M059J (cell line): ENCODE data around the gene OR10G3. TPM values are rescaled to one million over a fixed set of nuclear protein-coding genes. Genes with fewer than 3 reads are reported as not detected.

Experiments used
- DNase-seq: peaks from one replicate; pipeline ENCODE4 v3.0.0-alpha.2; 2012; ENCODE audit warnings: low read depth
- total RNA-seq: library from RNA; depleted of rRNA; stranded (reverse); fragments of >200 nt; shearing (Covaris generic); gene quantifications from 2 replicates; pipeline ENCODE4 v1.2.3, GENCODE V29; 2014; rRNA removed

Gene OR10G3
- total RNA-seq, 1 experiment from 2014 or later = not detected

- no peak for DNase-seq
Observed at GRCh38 chr14:21535545-21536417, 44.1 kb downstream of the OR10G3 start.

GRCh38 chr14:21534576-21534975 is 45.3 kb downstream of the OR10G3 start:
- no peak for DNase-seq

GRCh38 chr14:21533294-21533693 is 46.6 kb downstream of the OR10G3 start:
- DNase-seq = no peak

GRCh38 chr14:21529515-21529914 is 50.4 kb downstream of the OR10G3 start:
- no peak for DNase-seq

GRCh38 chr14:21528381-21529348 is 51.2 kb downstream of the OR10G3 start:
- DNase-seq = no peak

GRCh38 chr14:21527318-21527679 is 52.6 kb downstream of the OR10G3 start:
- no peak for DNase-seq

GRCh38 chr14:21526672-21527317 is 53.1 kb downstream of the OR10G3 start:
- no peak for DNase-seq

GRCh38 chr14:21525962-21526671 is 53.8 kb downstream of the OR10G3 start, which contains the start of gene SALL2:
Gene SALL2, minus strand, starts transcription at chr14:21526346. Its CDS starts 219 bp downstream, at chr14:21526127.
- DNase-seq = peak; percentile 36

- no peak for DNase-seq
Observed at GRCh38 chr14:21525571-21525961, 54.3 kb downstream of the OR10G3 start.

- DNase-seq = no peak
Observed at GRCh38 chr14:21524575-21525490, 55.0 kb downstream of the OR10G3 start.

GRCh38 chr14:21523203-21523602 is 56.7 kb downstream of the OR10G3 start:
- no peak for DNase-seq

GRCh38 chr14:21521501-21521900 is 58.4 kb downstream of the OR10G3 start:
- no peak for DNase-seq

- DNase-seq = no peak
Observed at GRCh38 chr14:21520767-21521166, 59.1 kb downstream of the OR10G3 start.

- DNase-seq = no peak
Observed at GRCh38 chr14:21518725-21519124, 61.2 kb downstream of the OR10G3 start.

Other genes with a start within 250 kb of the OR10G3 start
- 76.9 and 115 TPM in 2 replicates for gene SUPT16H, start 196.1 kb downstream of the OR10G3 start, total RNA-seq
- gene CHD8, start 124.0 kb downstream of the OR10G3 start, total RNA-seq = 26.7 and 55.9 TPM in 2 replicates
- gene RAB2B, start 103.1 kb downstream of the OR10G3 start, total RNA-seq = 22.6 and 28.2 TPM in 2 replicates
- 18.5 and 40.5 TPM in 2 replicates for gene TOX4, start 102.9 kb downstream of the OR10G3 start, total RNA-seq
- gene METTL3, start 68.7 kb downstream of the OR10G3 start, total RNA-seq = 31.0 and 35.0 TPM in 2 replicates
- gene SALL2, start 53.7 kb downstream of the OR10G3 start, total RNA-seq = 1.1 and 2.3 TPM in 2 replicates
- gene OR10G2, start 54.9 kb upstream of the OR10G3 start, total RNA-seq = not detected in 2 replicates
- not detected in 2 replicates for gene OR4E2, start 73.8 kb upstream of the OR10G3 start, total RNA-seq
- not detected in 2 replicates for gene OR4E1, start 93.7 kb upstream of the OR10G3 start, total RNA-seq